Activated T-cell treated with anti-CD3 and anti-CD28 coated beads, Interleukin-2, amount 50 U/mL, for 72 hours (primary cell): ENCODE results near the gene SLC19A1. TPM values are rescaled to one million over a fixed set of nuclear protein-coding genes. Genes with fewer than 3 reads are reported as not detected.
"Not testable (repeated sequence)": the region's sequence is repeated elsewhere in the genome, so short reads cannot be mapped to it uniquely, and the experiment has no call there.

Source experiments
- ATAC-seq, 2 donors: fragments of 150-1000 bp; cut with Tn5 transposase; replicated peaks in 1 of 2; 2 replicates each; pipeline ENCODE4 v1.10.0; 2021; ENCODE audit warnings: moderate library complexity in 2 of 2, mild to moderate bottlenecking in 1 of 2
- DNase-seq, 2 donors: peaks; one replicate each; pipeline ENCODE4 v3.0.0; 2021 to 2022; ENCODE audit warnings: mixed read lengths in 1 of 2
- H3K27ac Mint-ChIP-seq: one replicate; pipeline ENCODE4 v1.8.0; 2022; ENCODE audit warnings: mild to moderate bottlenecking, moderate library complexity, mixed read lengths
- H3K27me3 Mint-ChIP-seq: one replicate; pipeline ENCODE4 v1.8.0; 2022; ENCODE audit warnings: low read depth, mixed read lengths
- H3K36me3 Mint-ChIP-seq, 2 donors: one replicate each; pipeline ENCODE4 v1.8.0; 2022; ENCODE audit warnings: mixed read lengths in 2 of 2, mild to moderate bottlenecking in 1 of 2; ENCODE audit not compliant: insufficient read depth in 2 of 2
- H3K4me1 Mint-ChIP-seq: one replicate; pipeline ENCODE4 v1.8.0; 2022; ENCODE audit warnings: low read depth, mixed read lengths
- H3K4me3 Mint-ChIP-seq, 2 donors: one replicate each; pipeline ENCODE4 v1.8.0; 2022; ENCODE audit warnings: mild to moderate bottlenecking in 2 of 2, mixed read lengths in 2 of 2, moderate library complexity in 2 of 2
- H3K9me3 Mint-ChIP-seq, 2 donors: one replicate each; pipeline ENCODE4 v1.8.0; 2022; ENCODE audit warnings: mixed read lengths in 2 of 2
- total RNA-seq, 2 donors: library from RNA; stranded (reverse); gene quantifications; one replicate each; pipeline ENCODE4 v1.2.3, GENCODE V29; 2022

The SLC19A1 gene
- total RNA-seq, 2 donors from 2014 or later = 30.4 to 40.1 TPM

DNA sequence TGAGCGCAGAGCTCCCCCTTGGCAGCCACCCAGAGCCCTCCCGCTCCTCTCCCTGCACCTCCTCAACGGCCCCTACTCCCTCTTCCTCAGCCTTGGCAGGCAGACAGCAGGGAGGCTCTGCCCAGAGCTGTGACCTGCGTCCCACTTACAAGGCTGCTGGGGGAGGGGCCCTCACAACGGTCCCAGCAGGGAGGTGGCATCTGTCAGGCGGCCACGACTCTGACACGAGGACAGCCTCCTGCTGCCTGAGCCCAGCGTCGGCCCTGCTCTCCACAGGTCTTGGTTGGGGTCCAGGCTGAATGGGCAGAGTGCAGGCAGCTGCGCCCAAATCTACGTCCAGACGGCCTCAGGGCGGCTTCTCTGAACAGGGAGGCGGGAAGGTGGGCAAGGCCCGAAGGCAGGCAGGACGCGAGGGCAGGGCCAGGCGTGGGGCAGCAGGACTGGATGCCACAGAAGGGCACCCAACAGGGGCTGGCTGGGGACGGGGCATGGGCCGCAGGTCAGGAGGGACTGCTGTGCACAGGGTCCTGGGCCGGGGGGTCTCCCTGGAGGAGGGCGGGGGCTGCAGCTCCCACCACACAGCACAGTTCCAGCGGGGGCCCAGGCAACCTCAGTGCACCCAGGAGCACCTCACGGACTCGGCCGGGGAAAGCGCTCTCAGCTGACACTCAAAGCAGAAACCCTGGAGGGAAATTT, 7.5 kb downstream of the SLC19A1 start:
- no peaks in the 10 kb centered on the region for H3K27me3 Mint-ChIP-seq
- H3K27ac Mint-ChIP-seq = no peak overlapping the region
- DNase-seq (no peak), ATAC-seq (no peak)
- H3K4me3 Mint-ChIP-seq = no peak overlapping the region
- peaks cover 0 to 2% of the 10 kb centered on the region in 2 donors for H3K36me3 Mint-ChIP-seq
- H3K4me1 Mint-ChIP-seq = peaks cover 10% of the 10 kb centered on the region
- H3K9me3 Mint-ChIP-seq = no peaks in the 10 kb centered on the region

DNA sequence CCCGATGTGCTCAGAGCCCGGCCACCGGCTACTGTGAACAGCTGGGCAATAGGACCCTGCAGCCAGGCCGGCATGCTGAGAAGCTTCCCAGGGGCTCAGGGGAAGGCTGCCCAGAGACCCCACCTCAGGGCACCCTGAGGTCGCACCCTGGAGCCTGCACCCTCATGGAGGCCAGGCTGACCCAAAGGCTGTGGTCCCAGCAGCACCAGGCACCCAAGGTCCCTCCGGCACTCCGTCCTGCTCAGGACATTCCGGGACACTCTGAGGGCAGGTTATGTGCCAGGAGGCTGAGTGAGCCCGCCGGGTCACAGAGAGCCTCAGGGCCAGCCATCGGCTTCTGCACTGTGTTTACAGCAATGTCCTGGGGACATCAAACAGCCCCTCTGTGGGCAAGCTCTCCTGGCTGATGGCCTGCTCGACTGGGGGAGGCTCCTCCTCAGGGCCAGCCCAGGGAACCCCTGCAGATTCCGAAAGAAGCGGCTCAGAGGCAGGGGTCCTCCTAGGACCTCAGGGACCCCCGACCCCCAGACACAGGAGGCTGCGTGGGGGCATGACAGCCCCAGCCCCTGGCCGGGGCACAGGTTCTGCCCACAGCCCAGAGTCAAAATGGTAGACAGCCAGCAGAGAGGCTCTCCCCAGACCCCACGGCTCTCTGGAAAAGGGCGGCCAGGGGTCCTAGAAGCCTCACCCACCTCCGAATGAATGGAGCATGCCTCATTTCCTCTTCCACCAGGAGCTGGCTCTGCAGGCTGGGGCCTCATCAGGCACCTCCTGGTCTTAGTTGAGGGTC, 8.2 kb downstream of the SLC19A1 start:
- no peak for ATAC-seq
- Mint-ChIP-seq H3K4me3 (no peak overlapping the region), H3K36me3 (peaks cover 0 to 2% of the 10 kb centered on the region in 2 donors), H3K27ac (no peak overlapping the region), H3K27me3 (no peaks in the 10 kb centered on the region), H3K9me3 (no peaks in the 10 kb centered on the region), H3K4me1 (peaks cover 6% of the 10 kb centered on the region)
- no peak for DNase-seq

DNA sequence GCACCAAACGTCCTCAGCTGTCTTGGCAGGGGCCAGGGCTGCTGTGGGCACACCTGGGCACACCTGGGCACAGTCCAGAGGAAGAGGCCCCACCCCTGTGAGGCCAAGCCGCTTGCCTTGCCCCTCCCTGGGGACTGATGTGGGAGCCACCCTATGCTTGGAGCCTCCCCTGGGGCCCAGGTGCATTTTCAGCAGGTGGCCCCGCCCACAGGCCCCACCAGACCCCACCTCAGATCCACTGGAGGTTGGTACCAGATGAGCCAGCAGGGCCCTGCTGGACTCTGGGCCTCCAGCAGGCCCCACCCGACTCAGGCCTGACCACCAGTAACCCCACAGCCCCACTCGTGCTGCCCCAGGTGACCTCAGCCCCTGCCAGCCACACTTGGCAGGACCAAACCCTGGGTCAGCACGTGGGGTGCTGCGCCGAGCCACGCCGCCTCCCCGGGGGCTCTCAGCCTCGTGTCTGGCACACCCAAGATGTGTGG, 8.8 kb downstream of the SLC19A1 start:
- Mint-ChIP-seq H3K4me3 (no peak overlapping the region), H3K9me3 (no peaks in the 10 kb centered on the region), H3K27me3 (no peaks in the 10 kb centered on the region), H3K4me1 (peaks cover 6% of the 10 kb centered on the region), H3K36me3 (peaks cover 0 to 2% of the 10 kb centered on the region in 2 donors), H3K27ac (no peak overlapping the region)
- no peak for ATAC-seq
- DNase-seq = no peak

DNA sequence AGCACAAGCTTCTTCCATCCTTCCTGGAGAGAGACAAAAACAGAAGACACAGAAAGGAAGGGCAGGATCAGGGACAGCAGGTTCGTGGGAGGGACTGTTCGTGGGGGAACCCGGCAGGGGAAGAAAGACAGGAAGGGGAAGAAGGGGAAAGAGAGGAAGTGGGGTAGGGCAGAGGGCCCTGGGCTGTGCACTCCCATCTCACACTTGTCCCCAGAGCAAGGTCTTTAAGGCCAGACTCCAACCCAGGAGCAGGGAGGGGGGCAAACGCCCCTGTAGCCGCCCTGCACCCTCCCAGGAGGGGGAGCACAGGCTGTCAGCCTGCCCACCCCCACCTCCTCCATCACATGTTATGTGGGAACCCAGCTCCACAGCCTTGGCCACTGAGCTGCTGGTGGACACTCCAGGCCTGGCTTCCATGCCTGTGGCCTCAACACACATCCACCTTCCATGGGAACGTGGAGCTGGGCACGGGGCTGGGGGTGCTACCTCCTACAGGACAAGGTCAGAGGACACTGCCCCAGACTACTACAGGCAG, 9.3 kb downstream of the SLC19A1 start:
- peak overlapping the region; percentile 61 for H3K27ac Mint-ChIP-seq

DNA sequence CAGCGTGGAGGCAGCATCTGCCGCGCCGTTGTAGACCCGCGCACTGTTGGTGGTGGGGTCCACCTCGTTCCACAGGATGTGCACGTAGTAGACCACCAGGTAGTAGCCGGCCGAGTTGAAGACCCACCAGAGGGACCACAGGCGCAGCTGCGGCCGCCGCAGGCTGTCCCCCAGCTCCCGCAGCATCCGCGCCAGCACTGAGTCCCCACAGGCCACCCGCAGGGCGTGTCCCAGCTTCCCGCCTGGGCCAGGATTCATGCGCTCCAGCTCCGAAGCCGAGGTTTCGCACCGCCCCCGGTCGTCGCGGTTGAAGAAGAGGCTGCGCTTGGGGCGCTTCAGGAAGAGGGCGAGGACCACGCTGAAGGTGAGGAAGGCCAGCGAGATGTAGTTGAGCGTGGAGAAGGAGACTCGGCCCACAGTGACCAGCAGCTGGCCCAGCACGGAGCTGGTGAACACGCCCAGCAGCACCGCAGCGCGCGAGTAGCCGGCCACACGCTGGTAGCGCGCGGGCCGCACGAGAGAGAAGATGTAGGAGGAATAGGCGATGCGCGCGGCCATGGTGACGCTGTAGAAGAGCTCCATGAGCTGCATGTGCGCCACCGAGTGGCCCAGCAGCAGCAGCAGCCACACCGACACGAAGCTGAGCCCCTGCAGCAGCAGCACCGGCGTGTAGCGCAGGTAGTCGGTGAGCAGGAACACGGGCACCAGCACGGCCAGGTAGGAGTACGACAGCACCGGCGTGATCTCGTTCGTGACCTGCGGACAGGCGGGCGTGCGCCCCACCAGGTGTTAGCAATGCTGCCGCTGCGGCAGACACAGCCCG, 10.6 kb downstream of the SLC19A1 start:
- Mint-ChIP-seq H3K27ac (no peak overlapping the region), H3K4me3 (no peak overlapping the region), H3K4me1 (peaks cover 6% of the 10 kb centered on the region), H3K36me3 (peaks cover 0 to 9% of the 10 kb centered on the region in 2 donors), H3K27me3 (no peaks in the 10 kb centered on the region), H3K9me3 (no peaks in the 10 kb centered on the region)
- ATAC-seq (no peak), DNase-seq (no peak)

More for the DNA sequence above, 9.3 kb downstream of the SLC19A1 start:
- Mint-ChIP-seq H3K4me3 (no peak overlapping the region), H3K9me3 (no peaks in the 10 kb centered on the region), H3K27me3 (no peaks in the 10 kb centered on the region), H3K4me1 (peaks cover 6% of the 10 kb centered on the region), H3K36me3 (peaks cover 0 to 3% of the 10 kb centered on the region in 2 donors)
- DNase-seq = no peak
- no peak for ATAC-seq

DNA sequence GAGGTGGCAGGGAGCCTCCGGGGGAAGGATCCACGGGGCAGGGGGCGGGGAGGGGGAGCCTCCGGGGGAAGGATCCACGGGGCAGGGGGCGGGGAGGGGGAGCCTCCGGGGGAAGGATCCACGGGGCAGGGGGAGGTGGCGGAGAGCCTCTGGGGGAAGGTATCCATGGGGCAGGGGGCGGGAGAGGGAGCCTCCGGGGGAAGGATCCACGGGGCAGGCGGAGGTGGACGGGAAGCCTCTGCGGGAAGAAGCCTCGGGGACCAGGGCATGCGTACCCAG, 11.2 kb downstream of the SLC19A1 start:
- ATAC-seq, H3K4me1 Mint-ChIP-seq, H3K36me3 Mint-ChIP-seq, H3K4me3 Mint-ChIP-seq, DNase-seq, H3K9me3 Mint-ChIP-seq, H3K27me3 Mint-ChIP-seq, H3K27ac Mint-ChIP-seq: not testable (repeated sequence)

DNA sequence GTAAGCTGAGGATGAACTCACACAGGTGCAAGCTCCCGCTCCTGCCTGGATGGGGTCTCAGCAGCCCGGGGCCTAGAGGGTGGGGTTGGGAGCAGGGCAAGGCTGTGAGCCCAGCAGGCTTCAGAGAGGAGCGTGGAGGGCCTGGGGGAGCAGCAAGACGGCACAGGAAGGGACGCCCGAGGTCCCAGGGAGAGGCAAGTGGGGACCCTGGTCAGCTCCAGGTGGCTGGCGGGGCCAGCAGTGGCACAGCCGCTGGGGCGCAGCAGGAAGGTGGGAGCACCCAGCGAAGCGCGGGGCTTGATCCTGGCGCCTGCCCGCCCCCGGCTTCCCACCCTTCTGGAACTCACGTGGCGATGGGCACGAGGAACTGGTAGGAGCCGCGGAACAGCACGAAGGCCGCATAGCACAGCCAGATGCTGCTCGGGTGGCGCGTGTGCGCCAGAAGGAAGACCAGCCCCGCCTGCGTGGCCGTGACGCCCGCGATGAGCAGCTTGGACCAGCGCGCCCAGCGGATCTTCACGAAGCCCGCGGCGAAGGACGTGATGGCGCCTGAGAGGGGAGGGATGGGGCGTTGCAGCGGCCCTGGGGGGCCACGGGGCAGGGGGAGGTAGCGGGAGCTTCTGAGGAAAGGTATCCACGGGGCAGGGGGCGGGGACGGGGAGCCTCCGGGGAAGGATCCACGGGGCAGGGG, 11.7 kb downstream of the SLC19A1 start:
- H3K27me3 Mint-ChIP-seq = no peaks in the 10 kb centered on the region
- H3K9me3 Mint-ChIP-seq = no peaks in the 10 kb centered on the region
- peaks cover 0 to 8% of the 10 kb centered on the region in 2 donors for H3K36me3 Mint-ChIP-seq
- no peak overlapping the region for H3K27ac Mint-ChIP-seq
- DNase-seq (no peak), ATAC-seq (no peak)
- no peak overlapping the region for H3K4me3 Mint-ChIP-seq
- H3K4me1 Mint-ChIP-seq = peaks cover 6% of the 10 kb centered on the region

DNA sequence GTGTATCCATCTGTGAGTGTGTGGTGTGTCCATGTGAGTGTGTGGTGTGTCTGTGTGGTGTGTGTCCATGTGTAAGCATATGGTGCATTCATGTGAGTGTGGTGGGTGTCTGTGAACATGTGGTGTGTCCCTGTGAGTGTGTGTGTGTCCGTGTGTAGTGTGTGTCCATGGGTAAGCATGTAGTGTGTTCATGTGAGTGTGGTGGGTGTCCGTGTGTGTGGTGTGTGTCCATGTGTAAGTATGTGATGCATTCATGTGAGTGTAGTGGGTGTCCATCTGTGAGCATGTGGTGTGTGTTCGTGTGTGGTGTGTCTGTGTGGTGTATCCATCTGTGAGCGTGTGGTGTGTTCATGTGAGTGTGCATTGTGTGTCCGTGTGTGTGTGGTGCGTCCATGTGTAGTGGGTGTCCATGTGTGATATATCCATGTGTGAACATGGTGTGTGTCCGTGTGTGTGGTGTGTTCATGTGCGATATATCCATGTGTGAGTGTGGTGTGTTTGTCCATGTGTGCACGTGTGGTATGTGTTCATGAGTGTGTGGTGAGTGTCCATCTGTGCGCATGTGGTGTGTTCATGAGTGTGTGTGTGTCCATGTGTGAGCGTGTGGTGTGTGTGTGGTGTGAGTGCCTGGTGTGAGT, 12.3 kb downstream of the SLC19A1 start:
- Mint-ChIP-seq H3K4me1 (peaks cover 6% of the 10 kb centered on the region), H3K36me3 (peaks cover 0 to 8% of the 10 kb centered on the region in 2 donors), H3K9me3 (no peaks in the 10 kb centered on the region), H3K27me3 (no peaks in the 10 kb centered on the region), H3K4me3 (no peak overlapping the region), H3K27ac (no peak overlapping the region)
- ATAC-seq = no peak
- no peak for DNase-seq

DNA sequence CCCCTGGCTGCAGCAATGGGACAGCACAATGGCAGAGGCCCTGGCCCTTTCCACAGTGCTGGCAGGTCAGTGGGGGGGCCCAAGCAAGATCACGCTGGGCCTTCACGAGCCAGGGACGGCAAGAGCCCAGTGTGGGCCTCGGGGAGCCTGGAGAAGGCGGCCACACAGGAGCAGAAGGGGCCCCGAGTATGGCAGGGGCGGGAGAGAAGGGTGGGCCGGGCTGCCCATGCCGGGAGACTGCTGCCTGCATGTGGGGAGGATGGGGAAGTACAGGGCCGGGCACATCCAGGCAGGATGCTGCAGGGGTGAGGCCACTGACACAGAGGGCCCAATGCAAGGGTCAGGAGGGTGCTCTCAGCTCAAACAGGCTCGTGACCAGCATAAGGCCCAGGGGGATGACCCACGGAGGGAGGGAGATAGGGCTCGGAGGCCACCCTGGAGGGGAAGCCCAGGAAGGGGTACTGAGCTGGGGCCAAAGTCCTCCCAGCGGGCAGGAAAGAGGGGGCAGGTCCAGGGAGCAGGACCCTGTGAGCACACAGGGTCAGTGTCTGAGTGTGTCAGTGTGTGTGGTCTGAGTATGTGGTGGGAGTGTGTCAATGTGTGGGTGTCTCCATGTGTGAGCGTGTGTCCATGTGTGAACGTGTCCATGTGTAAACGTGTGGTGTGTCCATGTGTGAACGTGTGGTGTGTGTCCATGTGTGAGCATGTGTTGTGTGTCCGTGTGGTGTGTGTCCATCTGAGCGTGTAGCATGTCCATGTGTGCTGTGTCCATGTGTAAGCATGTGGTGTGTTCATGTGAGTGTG, 13.1 kb downstream of the SLC19A1 start:
- no peak for ATAC-seq
- Mint-ChIP-seq H3K4me3 (no peak overlapping the region), H3K27me3 (no peaks in the 10 kb centered on the region), H3K27ac (no peak overlapping the region), H3K4me1 (peaks cover 6% of the 10 kb centered on the region), H3K36me3 (peaks cover 0 to 8% of the 10 kb centered on the region in 2 donors), H3K9me3 (no peaks in the 10 kb centered on the region)
- DNase-seq = no peak

DNA sequence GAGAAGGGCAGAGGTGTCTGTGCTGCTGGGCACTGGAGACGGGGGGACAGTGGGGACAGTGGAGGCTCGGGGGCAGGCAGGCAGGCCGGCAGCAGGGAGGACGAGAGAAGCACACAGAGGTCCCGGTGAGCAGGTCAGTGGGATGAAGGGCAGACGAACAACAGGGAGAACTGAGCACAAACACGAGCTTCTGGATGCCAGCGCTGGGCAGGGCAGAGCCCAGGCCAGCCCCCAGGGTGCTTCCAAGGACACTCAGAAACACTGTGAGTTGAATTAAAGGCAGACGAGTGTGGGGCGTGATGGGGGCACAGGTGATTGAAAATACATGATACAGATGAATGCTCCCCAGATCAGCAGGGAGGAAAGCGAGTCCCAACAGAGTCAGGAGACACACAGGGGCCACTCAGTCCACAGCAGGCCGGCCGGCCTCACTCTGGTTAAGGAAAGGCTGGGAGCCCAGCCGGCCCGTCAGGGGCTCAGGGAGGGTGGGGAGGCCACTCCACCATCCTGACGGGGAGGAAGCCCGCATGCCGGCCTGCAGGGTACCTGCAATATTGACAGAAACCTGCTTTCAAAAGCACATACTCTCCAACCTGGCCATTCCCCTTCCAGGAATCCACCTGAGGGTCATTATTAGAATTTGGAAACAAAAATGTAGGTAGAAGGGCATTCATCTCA, 14.1 kb downstream of the SLC19A1 start:
- peaks cover 0 to 11% of the 10 kb centered on the region in 2 donors for H3K36me3 Mint-ChIP-seq
- no peak overlapping the region for H3K27ac Mint-ChIP-seq
- no peak for DNase-seq
- H3K4me3 Mint-ChIP-seq = no peak overlapping the region
- no peaks in the 10 kb centered on the region for H3K27me3 Mint-ChIP-seq
- ATAC-seq = no peak
- no peaks in the 10 kb centered on the region for H3K9me3 Mint-ChIP-seq
- H3K4me1 Mint-ChIP-seq = peaks cover 6% of the 10 kb centered on the region
